H9 (cell line): ENCODE measurements around the gene CT47A1. TPM values are rescaled to one million over a fixed set of nuclear protein-coding genes. Genes with fewer than 3 reads are reported as not detected.

ENCODE experiments used
- DNase-seq: peaks from one replicate; pipeline ENCODE4 v3.0.0-alpha.2; 2017
- H2AFZ ChIP-seq: one replicate; pipeline ENCODE4 v1.6.1; 2013; ENCODE audit warnings: mild to moderate bottlenecking, low read length, control low read depth, moderate library complexity
- H2AK5ac ChIP-seq: 2 replicates; pipeline ENCODE4 v1.6.1; 2013; ENCODE audit warnings: low read length, control low read depth, mixed read lengths; ENCODE audit not compliant: insufficient read length
- H2BK120ac ChIP-seq: one replicate; pipeline ENCODE4 v1.6.1; 2013; ENCODE audit warnings: low read depth, mild to moderate bottlenecking, low read length, control low read depth, inconsistent platforms; ENCODE audit not compliant: poor library complexity, severe bottlenecking
- H2BK12ac ChIP-seq: 2 replicates; pipeline ENCODE4 v1.6.1; 2013; ENCODE audit warnings: low read length, control low read depth, mixed read lengths, low read depth; ENCODE audit not compliant: insufficient read length
- H2BK15ac ChIP-seq: 2 replicates; pipeline ENCODE4 v1.6.1; 2013; ENCODE audit warnings: low read depth, low read length, control low read depth
- H2BK20ac ChIP-seq: one replicate; pipeline ENCODE4 v1.6.1; 2013; ENCODE audit warnings: low read depth, mild to moderate bottlenecking, low read length, control low read depth, inconsistent platforms; ENCODE audit not compliant: poor library complexity, severe bottlenecking
- H2BK5ac ChIP-seq: 2 replicates; pipeline ENCODE4 v1.6.1; 2013; ENCODE audit warnings: low read length, control low read depth, mixed read lengths; ENCODE audit not compliant: insufficient read length
- H3K14ac ChIP-seq: 2 replicates; pipeline ENCODE4 v1.6.1; 2013; ENCODE audit warnings: low read length, control low read depth; ENCODE audit not compliant: insufficient read depth
- H3K18ac ChIP-seq: 2 replicates; pipeline ENCODE4 v1.6.1; 2013; ENCODE audit warnings: low read depth, mild to moderate bottlenecking, mixed read lengths, low read length, control low read depth; ENCODE audit not compliant: insufficient read length
- H3K23ac ChIP-seq: 2 replicates; pipeline ENCODE4 v1.6.1; 2013; ENCODE audit warnings: low read length, control low read depth, mixed read lengths, low read depth; ENCODE audit not compliant: insufficient read length
- H3K23me2 ChIP-seq: 2 replicates; pipeline ENCODE4 v1.6.1; 2013; ENCODE audit warnings: low read depth, mild to moderate bottlenecking, mixed read lengths, low read length, control low read depth; ENCODE audit not compliant: insufficient read length, poor library complexity, severe bottlenecking
- H3K27ac ChIP-seq: 2 replicates; pipeline ENCODE4 v1.5.1; 2013; ENCODE audit warnings: low read length, control low read depth, mixed read lengths, low read depth; ENCODE audit not compliant: insufficient read length
- H3K27me3 ChIP-seq: 2 replicates; pipeline ENCODE4 v1.6.1; 2013; ENCODE audit warnings: low read length, control low read depth, inconsistent platforms; ENCODE audit not compliant: insufficient read depth
- H3K4ac ChIP-seq: 2 replicates; pipeline ENCODE4 v1.6.1; 2013; ENCODE audit warnings: low read depth, mild to moderate bottlenecking, control low read depth, inconsistent platforms, low read length, moderate library complexity
- H3K4me1 ChIP-seq: 2 replicates; pipeline ENCODE4 v1.6.1; 2013; ENCODE audit warnings: low read length, control low read depth, inconsistent platforms; ENCODE audit not compliant: insufficient read depth
- H3K4me2 ChIP-seq: 2 replicates; pipeline ENCODE4 v1.6.1; 2013; ENCODE audit warnings: low read length, control low read depth, mixed read lengths; ENCODE audit not compliant: insufficient read length, insufficient read depth
- H3K56ac ChIP-seq: 2 replicates; pipeline ENCODE4 v1.6.1; 2013; ENCODE audit warnings: low read depth, mild to moderate bottlenecking, mixed read lengths, low read length, control low read depth; ENCODE audit not compliant: insufficient read length
- H3K79me1 ChIP-seq: 2 replicates; pipeline ENCODE4 v1.6.1; 2013; ENCODE audit warnings: low read depth, mild to moderate bottlenecking, moderate library complexity, low read length, control low read depth, inconsistent platforms; ENCODE audit not compliant: insufficient read depth, poor library complexity, severe bottlenecking
- H3K79me2 ChIP-seq: 2 replicates; pipeline ENCODE4 v1.6.1; 2013; ENCODE audit warnings: low read length, control low read depth, inconsistent platforms; ENCODE audit not compliant: insufficient read depth
- H3K9ac ChIP-seq: 2 replicates; pipeline ENCODE4 v1.6.1; 2013; ENCODE audit warnings: low read length, control low read depth, mixed read lengths; ENCODE audit not compliant: insufficient read length; ENCODE audit errors: extremely low read depth
- H3K9me3 ChIP-seq: one replicate; pipeline ENCODE4 v1.6.1; 2013; ENCODE audit warnings: low read depth, low read length, inconsistent platforms; ENCODE audit not compliant: control insufficient read depth
- H3T11ph ChIP-seq: one replicate; pipeline ENCODE4 v1.6.1; 2013; ENCODE audit warnings: mild to moderate bottlenecking, low read length, control low read depth, inconsistent platforms
- H4K20me1 ChIP-seq: one replicate; pipeline ENCODE4 v1.6.1; 2013; ENCODE audit not compliant: control insufficient read depth, insufficient read length, insufficient read depth
- H4K5ac ChIP-seq: 2 replicates; pipeline ENCODE4 v1.6.1; 2013; ENCODE audit warnings: low read depth, mild to moderate bottlenecking, mixed read lengths, low read length, control low read depth; ENCODE audit not compliant: insufficient read length
- H4K8ac ChIP-seq: replicated peaks from 2 replicates; pipeline ENCODE4 v1.6.1; 2013; ENCODE audit warnings: low read length, control low read depth, mixed read lengths, low read depth; ENCODE audit not compliant: insufficient read length
- H4K91ac ChIP-seq: 2 replicates; pipeline ENCODE4 v1.6.1; 2013; ENCODE audit warnings: low read depth, mild to moderate bottlenecking, moderate library complexity, mixed read lengths, low read length, control low read depth; ENCODE audit not compliant: insufficient read length
- H3K27ac Mint-ChIP-seq, 3 experiments: 2 replicates in 2 of 3; 3 replicates in 1 of 3; pipeline ENCODE4 v1.8.0; 2020 to 2021; ENCODE audit warnings: mixed read lengths in 3 of 3, mild to moderate bottlenecking in 1 of 3, moderate library complexity in 1 of 3
- H3K27me3 Mint-ChIP-seq: 2 replicates; pipeline ENCODE4 v1.8.0; 2021; ENCODE audit warnings: low read depth, mild to moderate bottlenecking, moderate library complexity, mixed read lengths
- H3K36me3 Mint-ChIP-seq, 3 experiments: 2 replicates in 2 of 3; 3 replicates in 1 of 3; pipeline ENCODE4 v1.8.0; 2020 to 2021; ENCODE audit warnings: low read depth in 3 of 3, mixed read lengths in 3 of 3; ENCODE audit not compliant: insufficient read depth in 1 of 3
- H3K4me1 Mint-ChIP-seq, 2 experiments: 2 replicates each; pipeline ENCODE4 v1.8.0; 2020; ENCODE audit warnings: mixed read lengths in 2 of 2
- H3K4me3 Mint-ChIP-seq, 2 experiments: 2 replicates in 1 of 2; 3 replicates in 1 of 2; pipeline ENCODE4 v1.8.0; 2020 to 2021; ENCODE audit warnings: mild to moderate bottlenecking in 2 of 2, mixed read lengths in 2 of 2, moderate library complexity in 1 of 2
- H3K9me3 Mint-ChIP-seq, 2 experiments: 2 replicates in 1 of 2; 3 replicates in 1 of 2; pipeline ENCODE4 v1.8.0; 2020; ENCODE audit warnings: mild to moderate bottlenecking in 2 of 2, mixed read lengths in 2 of 2, moderate library complexity in 1 of 2
- WGBS: extraction: QIAGEN DNeasy Blood & Tissue Kit; methylation state at CpG from one replicate; pipeline ENCODE4 v1.1.7; 2013; ENCODE audit warnings: missing lambda C conversion rate, low lambda C conversion rate, mixed read lengths; ENCODE audit not compliant: insufficient read length; ENCODE audit errors: extremely low coverage; 5-methylcytosine and 5-hydroxymethylcytosine counted together
- total RNA-seq: library from RNA; stranded (reverse); gene quantifications from 2 replicates; pipeline ENCODE4 v1.2.1, GENCODE V29; 2021
- TF ChIP-seq, protein P1 (sequence below): fragments of 200-600 bp; sonication (generic); conservative IDR thresholded peaks from 3 replicates; pipeline ENCODE4 v1.8.0; 2021; ENCODE audit warnings: antibody characterized with exemption, mild to moderate bottlenecking

Gene CT47A1
- total RNA-seq, 1 experiment from 2014 or later, result not detected

DNA sequence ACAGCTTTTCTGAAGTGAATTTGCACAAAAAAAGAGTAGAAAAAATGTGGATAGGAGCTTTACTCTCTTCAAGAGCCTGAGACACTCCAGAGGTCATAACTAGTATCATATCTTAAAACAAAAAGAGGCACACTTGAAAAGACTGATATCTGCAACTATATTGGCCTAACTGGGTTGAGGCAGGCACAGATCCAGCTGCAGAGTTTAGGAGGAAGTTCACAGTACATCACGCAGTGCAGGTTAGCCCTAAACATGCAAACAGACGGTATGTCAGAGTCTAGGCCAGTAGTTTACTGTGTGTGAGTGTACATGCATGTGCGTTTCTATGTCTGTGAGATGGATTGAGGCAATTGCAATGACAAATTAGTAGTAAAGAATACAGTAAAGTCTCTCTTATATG lies 24.2 kb upstream of the CT47A1 start:
- Histone ChIP-seq H3K18ac (no peak overlapping the region), H3K4me1 (no peaks in the 10 kb centered on the region), H2BK120ac (no peak overlapping the region), H4K5ac (no peak overlapping the region), H2BK12ac (no peak overlapping the region), H2AK5ac (no peak overlapping the region), H3K14ac (no peak overlapping the region), H3K56ac (no peak overlapping the region), H4K91ac (no peak overlapping the region), H3K9ac (no peak overlapping the region), H3K4ac (no peak overlapping the region), H3T11ph (no peak overlapping the region), H3K9me3 (peaks cover 46% of the 10 kb centered on the region), H2BK15ac (no peak overlapping the region), H2AFZ (no peak overlapping the region), H3K27ac (no peak overlapping the region), H3K23ac (no peak overlapping the region), H3K79me1 (no peaks in the 10 kb centered on the region), H2BK20ac (no peak overlapping the region), H3K27me3 (no peaks in the 10 kb centered on the region), H2BK5ac (no peak overlapping the region), H4K8ac (no peak overlapping the region), H3K23me2 (no peaks in the 10 kb centered on the region), H3K4me2 (no peak overlapping the region), H3K79me2 (no peaks in the 10 kb centered on the region), H4K20me1 (no peaks in the 10 kb centered on the region)
- Mint-ChIP-seq H3K9me3 (peaks cover 59 to 68% of the 10 kb centered on the region in 2 experiments), H3K4me1 (peaks cover 8 to 13% of the 10 kb centered on the region in 2 experiments), H3K36me3 (peaks cover 0 to 2% (median 0%) of the 10 kb centered on the region in 3 experiments; a peak in 2 of 7 replicates), H3K27me3 (peaks cover 8% of the 10 kb centered on the region), H3K4me3 (no peak overlapping the region; a peak in 1 of 5 replicates), H3K27ac (no peak overlapping the region)
- no peak for DNase-seq
- WGBS, result no CpG with 5 or more reads among the region's 3 CpGs
- TF ChIP-seq, protein P1, sequence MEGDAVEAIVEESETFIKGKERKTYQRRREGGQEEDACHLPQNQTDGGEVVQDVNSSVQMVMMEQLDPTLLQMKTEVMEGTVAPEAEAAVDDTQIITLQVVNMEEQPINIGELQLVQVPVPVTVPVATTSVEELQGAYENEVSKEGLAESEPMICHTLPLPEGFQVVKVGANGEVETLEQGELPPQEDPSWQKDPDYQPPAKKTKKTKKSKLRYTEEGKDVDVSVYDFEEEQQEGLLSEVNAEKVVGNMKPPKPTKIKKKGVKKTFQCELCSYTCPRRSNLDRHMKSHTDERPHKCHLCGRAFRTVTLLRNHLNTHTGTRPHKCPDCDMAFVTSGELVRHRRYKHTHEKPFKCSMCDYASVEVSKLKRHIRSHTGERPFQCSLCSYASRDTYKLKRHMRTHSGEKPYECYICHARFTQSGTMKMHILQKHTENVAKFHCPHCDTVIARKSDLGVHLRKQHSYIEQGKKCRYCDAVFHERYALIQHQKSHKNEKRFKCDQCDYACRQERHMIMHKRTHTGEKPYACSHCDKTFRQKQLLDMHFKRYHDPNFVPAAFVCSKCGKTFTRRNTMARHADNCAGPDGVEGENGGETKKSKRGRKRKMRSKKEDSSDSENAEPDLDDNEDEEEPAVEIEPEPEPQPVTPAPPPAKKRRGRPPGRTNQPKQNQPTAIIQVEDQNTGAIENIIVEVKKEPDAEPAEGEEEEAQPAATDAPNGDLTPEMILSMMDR, result no peak
